Heart left ventricle (tissue), 13 donors: ENCODE data around the gene UBE3A.

ENCODE experiments used
- POLR2A ChIP-seq, 2 donors: fragments of 450-650 bp; IDR thresholded peaks; one replicate each; pipeline ENCODE4 v1.6.1; 2017; ENCODE audit warnings: antibody characterized with exemption in 2 of 2, mild to moderate bottlenecking in 2 of 2, moderate library complexity in 2 of 2
- TF ChIP-seq, protein P1 (sequence below), 12 donors: fragments of 200-600 bp; sonication (generic) in 4 of 12; IDR thresholded peaks; one replicate each; pipeline versions ENCODE4 v1.5.0 to v1.8.0; 2018 to 2022; ENCODE audit warnings: antibody characterized with exemption in 12 of 12, mild to moderate bottlenecking in 5 of 12
- donor health status: ischemic (EF 13 %, LVEDD 7.1; RV severe dilation, severe dysfunction).
- donor health status: DM: no; HTN: yes; CAD: no.
- donor health status: DM: no; HTN: no; CAD: no.
- donor health status: ischemic (EF 25% LVEDD 6.9; RV normal size, moderate dysfunction).
- donor health status: ischemic (EF 25% LVEDD 5.7; RV mildly dilated, moderate dysfunction).
- donor health status: ischemic (EF 35%, LVEDD 5.7; RV mildly dilated, moderate dysfunction).
- donor health status: nonischemic (EF 11% LVEDD 7.7; RV severe dilation, severe dysfunction).
- donor health status: DM: yes; HTN: yes; CAD: no.
- donor health status: PGD.
- donor health status: ischemic (EF 29% LVEDD 5.4; RV normal size, mild dysfunction).
- donor health status: nonischemic (EF 23%, LVEDD 6.1; RV moderate dilation, normal function).

DNA sequence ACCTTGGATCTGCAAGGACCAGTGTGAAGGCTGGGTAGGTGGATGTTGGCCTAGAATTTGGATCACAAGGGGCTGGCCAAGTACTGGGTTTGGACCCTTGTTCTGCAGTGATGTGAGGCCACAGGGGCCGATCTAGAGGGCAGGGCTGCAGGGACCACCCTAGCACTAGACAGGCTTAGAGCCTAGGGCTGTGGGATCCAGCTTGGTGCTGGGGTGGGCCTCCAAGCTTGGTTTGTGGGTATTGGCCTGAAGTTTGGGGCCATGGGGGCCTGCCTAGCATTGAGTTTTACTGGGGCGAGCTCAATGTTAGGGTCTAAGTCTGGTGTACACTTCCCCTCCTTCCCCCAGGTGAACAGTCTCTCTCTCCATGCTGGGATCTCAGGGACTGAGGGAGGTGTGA lies 36.5 kb downstream of the UBE3A start:
- TF ChIP-seq, protein P1, sequence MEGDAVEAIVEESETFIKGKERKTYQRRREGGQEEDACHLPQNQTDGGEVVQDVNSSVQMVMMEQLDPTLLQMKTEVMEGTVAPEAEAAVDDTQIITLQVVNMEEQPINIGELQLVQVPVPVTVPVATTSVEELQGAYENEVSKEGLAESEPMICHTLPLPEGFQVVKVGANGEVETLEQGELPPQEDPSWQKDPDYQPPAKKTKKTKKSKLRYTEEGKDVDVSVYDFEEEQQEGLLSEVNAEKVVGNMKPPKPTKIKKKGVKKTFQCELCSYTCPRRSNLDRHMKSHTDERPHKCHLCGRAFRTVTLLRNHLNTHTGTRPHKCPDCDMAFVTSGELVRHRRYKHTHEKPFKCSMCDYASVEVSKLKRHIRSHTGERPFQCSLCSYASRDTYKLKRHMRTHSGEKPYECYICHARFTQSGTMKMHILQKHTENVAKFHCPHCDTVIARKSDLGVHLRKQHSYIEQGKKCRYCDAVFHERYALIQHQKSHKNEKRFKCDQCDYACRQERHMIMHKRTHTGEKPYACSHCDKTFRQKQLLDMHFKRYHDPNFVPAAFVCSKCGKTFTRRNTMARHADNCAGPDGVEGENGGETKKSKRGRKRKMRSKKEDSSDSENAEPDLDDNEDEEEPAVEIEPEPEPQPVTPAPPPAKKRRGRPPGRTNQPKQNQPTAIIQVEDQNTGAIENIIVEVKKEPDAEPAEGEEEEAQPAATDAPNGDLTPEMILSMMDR (IDR thresholded peaks at IDR 0.05) = no peak
- TF ChIP-seq POLR2A (IDR thresholded peaks at IDR 0.05) = no peak
